ENCODE results near the gene DNMT3L.
A peak's percentile ranks its signal among the peaks of the same experiment; 100 is the strongest.
"Not testable (repeated sequence)": the region's sequence is repeated elsewhere in the genome, so short reads cannot be mapped to it uniquely, and the experiment has no call there.

The DNMT3L gene

DNA sequence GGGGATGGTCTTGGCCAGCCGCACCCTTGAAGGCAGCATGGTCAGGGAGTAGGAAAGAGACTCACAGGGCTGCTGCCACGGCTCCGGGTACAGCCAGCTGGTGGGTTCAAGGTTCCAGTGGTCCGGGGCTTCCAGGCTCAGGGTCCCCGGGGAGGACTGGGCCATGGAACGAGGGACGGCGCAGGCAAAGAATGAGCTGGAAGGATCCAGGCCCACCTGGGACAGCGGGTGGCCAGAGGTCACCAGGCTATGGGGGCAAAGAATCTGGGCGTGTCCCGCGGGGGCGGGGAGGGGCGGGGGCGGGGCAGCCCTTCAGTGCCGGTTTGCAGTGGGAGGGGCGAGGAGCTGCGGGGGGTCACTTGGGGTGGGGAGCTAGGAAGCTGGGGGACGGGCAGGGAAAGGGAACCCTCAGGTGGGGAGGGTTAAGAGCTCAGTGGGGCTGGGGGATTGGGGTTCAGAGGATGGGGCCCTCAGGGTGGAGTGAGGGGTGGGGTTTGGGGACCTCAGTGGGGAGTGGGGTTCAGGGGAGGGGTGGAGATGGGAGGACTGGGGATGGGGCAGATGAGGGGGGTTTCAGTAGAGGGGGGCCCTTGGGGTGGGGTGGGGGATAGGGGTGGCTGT lies at the start of gene DNMT3L:
TSS of gene DNMT3L (minus strand) at position 223 of the 621 bp plus-strand sequence. CDS start 638 bp downstream, outside the sequence.
- DNase-seq (ENCODE audit: low spot score) = no peak

DNA sequence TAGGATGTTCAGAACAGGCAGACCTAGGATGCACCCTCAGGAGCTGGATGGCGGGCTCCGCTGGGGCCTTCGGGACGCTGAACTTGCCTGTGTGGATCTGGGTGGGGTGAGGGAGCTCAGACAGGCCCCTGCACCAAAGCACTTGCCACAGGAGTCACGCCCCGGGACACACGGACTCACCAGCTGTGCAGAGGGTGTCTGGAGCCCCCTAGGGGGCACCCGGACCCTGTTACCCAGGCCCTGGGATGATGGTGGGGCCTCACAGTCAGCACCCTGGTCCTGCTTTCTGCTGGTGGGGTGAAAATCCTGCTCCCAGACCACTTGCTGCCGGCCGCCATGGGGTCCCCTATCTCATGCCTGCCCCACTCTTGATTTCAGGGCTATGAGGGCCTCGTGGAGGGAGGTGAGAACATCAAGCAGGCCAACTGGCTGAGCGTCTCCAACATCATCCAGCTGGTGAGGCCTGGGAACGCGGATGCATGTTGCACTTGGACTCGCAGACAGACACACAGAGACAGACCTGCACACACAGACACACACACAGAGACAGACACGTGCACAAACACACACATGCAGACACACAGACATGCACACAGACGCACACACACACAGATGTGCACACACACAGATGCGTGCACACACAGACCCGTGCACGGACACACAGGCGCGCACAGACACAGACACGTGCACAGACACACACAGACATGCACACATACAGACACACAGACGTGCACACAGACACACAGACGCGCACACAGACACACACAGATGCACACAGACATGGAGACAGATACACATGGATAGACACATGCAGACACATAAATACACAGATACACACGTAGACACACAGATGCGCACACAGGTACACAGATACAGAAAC lies 49.2 kb upstream of the DNMT3L start:
- DNase-seq (ENCODE audit: low spot score) = no peak

DNA sequence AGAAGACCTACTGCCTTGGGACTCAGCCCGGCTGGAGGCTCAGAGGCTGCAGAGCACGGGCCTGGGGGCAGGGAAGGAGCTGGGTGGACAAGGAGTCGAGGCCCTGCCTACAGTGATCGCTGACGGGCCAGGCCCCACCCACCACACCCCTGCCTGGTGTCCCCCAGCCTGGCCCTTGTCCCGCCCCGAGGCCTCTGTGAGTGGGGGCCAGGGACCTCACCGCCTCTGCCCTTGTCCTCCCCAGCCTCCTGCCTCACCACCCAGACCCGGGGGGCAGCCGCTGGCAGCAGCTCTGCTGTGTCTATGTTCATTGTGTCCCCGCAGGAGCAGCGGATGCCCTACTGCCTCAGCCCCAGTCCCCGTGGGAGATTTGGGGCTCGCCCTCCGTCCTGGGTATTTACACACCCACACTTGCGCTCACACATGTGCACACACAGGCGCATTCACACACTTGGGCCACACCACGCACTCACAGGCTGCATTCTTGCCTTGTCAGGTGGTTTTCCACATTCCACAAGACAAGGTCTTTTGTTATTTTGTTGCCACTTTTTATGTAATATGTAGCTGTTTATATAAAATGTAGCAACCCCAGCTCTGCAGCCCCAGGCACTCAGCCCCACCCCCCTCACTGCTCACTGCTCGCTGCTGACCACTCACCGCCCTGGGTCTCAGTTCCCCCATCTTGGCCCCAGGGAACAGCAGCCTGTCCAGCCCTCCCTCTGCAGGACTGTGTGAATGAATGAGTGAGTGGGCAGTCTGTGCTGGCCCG lies 45.4 kb upstream of the DNMT3L start:
- DNase-seq (ENCODE audit: low spot score) = no peak

DNA sequence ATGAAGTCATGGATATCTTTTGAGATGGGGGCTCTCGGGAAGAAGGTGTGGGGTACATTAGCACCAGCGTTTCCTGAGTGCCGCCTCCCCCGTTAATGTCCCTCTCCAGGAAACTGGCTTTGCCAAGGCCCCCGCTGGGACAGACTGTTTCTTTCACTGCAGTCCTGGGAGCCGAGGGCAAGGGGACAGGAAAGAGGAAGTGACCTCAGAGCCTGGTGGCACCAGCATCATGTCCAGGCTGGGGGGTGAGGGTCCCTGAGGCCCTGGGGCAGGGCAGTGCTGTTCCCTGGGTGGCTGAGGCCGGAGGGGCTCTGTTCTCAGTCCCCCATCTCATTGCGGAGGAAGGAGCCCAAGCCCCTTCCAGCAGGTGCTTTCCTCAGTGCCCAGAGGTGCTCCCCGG lies 44.0 kb upstream of the DNMT3L start:
- DNase-seq (ENCODE audit: low spot score) = no peak

DNA sequence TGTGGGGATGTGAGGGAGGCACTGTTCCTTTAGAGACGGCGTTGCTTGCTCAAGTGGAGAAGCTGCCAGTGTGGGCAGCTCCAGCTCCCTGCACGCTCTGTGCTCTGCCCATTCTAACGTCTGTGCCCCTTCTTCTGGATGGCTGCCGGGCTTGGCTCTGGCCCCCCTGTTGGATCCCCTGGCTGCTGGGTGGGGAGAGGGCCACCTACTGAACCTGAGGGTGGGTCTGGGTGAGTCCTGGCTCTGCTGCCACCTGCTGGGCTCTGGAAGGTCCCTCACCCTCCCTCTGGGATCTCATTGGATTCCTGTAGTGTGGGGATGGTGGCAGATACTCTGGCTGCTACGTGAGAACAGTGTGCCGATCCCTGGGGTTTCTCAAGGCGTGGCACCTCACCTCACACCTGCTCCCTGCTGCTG lies 43.2 kb upstream of the DNMT3L start:
- DNase-seq (ENCODE audit: low spot score) = peak; percentile 85

DNA sequence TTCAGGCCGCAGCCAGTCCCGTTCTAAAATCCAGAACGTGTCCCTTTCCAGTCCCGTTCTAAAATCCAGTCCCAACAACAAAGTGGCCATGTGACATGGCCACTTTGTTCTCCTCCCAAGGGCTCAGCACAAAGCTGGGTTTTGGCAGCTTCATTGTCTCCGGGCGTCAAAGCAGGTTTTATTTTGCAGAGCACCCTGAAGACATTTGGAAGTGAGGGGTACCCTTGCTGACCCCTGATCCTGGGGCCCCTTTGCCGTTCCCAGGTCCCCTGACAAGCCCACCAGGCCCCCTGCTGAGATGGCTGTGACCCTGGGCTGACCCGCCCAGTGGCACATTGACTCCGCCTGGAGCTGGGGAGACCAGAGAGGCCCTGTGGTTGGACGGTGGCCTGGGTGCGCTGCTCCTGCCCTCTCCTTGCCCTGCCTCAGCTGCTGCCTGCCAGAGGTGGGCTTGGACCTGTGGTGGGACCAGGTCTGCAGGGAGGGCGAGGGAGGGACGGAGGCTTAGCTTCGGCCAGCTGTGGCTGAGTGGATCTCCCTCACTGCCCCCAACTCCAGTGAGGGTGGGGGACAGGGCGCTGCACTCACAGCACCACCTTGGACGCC lies 42.4 kb upstream of the DNMT3L start:
- no peak for DNase-seq (ENCODE audit: low spot score)

DNA sequence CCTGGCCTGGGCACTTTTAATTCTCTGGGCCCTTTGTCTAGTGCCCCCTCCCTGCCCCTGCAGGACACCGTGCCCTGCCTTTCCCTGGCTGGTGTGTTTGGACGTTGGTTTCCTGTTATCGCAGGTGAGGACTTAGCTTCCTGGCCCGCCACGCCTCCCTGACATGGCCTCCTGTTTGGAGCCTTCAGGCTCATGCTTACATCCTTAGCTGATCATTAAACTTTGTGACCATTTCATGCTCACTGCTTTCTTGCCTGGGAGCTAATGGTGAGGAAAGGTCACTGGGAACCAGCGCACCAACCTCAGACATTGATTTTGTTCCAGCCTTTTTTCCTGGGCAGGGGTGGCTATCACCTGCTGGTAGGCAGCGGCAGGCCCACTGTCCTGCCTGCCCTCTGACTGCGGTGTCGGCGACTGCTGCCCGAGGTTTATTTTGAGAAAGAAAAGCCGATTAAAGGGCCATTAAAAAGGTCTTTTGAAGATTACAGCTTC lies 41.8 kb upstream of the DNMT3L start:
- DNase-seq (ENCODE audit: low spot score) = no peak

DNA sequence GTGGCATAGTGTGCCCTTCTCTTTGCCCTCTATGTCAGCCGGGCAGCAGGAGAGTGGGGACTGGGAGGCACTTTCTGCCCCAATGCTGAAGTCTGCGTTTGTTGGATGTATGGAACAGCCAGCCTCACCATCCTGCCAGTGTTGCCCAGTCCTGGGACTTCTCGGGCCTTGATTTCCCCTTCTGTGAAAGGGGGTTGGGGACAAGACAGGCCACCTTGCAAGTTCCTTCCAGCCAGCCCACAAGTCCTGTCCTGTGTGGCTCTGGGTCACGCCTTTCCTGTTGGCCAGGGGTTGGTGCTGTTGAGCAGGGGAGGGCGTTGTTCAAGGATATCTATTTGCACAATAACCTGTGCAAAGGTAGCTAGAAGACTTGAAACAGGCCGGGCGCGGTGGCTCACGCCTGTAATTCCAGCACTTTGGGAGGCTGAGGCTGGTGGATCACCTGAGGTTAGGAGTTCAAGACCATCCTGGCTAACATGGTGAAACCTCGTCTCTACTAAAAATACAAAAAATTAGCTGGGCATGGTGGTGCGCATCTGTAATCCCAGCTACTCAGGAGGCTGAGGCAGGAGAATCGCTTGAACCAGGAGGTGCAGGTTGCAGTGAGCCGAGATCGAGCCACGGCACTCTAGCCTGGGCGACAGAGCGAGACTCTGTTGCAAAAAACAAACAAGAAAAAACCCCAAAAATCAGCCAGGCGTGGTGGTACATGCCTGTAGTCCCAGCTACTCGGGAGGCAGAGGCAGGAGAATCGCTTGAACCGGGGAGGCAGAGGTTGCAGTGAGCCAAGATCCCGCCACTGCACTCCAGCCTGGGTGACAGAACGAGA lies 41.1 kb upstream of the DNMT3L start:
- DNase-seq (ENCODE audit: low spot score) = not testable (repeated sequence)

DNA sequence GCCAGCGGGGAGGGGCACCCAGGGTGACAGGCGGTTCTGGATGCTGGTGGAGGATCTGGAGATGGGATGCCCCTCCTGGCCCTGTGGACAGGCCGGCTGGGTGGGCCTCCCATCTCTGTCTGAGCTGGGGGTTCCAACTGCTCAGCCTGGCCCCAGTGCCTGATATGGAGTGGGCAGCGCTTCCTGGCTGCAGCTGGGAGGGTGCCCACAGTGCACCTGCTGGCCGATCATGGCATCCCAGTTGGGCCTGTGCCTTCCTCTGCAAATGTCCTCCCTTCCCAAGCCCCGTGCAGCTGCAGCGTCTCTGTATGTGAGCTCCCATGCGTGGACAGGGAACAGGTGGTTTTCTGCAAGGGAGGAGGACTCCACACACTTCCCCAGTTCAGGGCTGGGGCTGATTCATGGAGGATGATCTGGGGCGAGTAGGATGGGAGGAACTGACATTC lies 40.3 kb upstream of the DNMT3L start:
- no peak for DNase-seq (ENCODE audit: low spot score)

DNA sequence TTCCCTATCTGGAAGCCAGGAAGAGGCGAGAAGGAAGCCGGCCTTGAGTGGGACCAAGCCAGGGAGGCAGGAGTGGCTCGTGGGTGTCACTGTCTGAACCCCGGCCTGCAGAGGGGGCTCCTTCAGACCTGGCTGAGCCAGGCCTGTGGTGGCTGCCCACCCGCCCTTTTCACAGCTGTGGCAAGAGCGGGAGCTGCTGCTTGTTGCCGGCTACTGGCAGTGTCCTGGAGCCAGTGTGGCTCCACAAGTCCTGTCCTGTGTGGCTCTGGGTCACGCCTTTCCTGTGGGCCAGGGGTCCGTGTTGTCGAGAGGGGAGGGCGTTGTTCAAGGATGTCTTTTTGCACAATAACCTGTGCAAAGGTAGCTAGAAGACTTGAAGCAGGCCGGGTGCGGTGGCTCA lies 39.4 kb upstream of the DNMT3L start:
- no peak for DNase-seq (ENCODE audit: low spot score)

DNA sequence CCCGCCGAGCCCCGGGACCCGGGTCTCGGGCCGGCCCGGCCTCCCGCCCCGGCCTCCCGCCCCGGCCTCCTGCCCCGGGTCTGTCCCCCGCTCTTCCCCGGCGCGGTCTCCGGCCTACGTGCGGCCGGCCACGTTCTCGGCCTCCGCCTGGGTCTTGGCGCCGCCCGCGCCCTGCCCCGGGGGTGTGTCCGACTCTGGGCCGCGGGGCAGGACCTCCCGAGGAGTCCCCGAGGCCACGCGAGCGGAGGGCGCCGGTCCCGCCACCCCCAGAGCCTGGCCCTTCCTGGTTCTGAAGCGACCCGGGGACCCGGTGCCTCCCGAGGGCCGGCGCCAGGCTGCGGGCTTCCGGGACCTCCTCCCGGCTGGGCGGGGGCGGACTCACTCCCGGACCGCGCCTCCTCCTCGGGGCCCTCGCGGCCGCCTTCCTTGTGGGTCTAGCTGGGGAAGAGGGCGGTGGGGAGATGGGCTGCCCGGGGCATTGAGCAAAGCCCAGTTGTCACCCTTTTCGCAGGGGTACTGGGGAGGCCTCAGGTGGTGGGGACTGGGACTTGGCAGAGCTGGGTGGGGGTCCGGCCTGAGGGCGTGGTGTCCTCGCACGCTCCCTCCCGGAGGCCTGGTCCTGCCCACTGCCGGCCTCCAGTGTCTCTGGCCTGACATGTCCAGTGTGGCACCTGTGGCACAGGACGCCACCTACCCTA lies 38.7 kb upstream of the DNMT3L start:
- peak; percentile 72 for DNase-seq (ENCODE audit: low spot score)

DNA sequence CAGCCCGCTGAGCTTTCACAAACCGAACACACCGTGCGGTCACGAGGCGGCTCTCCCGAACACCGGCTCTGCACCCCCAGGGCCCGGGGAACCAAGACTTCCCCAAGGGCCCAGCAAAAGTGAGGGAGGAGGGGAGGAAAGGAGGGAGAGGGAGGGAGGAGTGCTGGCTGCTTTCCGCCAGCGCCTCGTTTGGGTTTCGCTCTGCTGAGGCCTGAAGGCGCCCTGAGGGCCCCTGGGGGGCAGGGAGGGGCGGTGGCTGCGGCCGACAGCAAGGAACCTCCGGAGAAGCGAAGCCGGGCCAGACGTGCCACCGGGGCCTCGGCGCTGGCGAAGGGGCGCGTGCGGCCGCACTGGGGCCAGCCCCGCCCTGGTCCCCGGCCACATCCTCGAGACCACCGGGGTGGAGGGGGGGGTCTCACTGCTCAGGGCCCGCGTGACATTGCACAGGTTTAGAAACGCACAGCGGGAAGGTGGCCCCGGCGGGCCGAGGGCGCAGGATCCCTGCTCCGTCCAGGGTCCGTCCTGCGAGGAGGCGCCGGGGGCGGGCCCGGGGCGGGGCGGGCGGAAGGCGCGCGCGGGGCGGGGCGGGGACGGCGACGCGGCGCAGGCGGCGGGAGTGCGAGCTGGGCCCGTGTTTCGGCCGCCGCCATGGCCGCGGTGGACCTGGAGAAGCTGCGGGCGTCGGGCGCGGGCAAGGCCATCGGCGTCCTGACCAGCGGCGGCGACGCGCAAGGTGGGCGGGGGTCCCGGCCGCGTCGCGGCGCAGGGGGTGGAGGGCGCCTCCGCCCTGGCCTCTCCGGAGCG lies 38.0 kb upstream of the DNMT3L start, which contains the start of gene PFKL:
TSS of gene PFKL (plus strand) at position 596 of the 804 bp plus-strand sequence. CDS start at position 649, 53 bp downstream.
- peak; percentile 90 for DNase-seq (ENCODE audit: low spot score)

DNA sequence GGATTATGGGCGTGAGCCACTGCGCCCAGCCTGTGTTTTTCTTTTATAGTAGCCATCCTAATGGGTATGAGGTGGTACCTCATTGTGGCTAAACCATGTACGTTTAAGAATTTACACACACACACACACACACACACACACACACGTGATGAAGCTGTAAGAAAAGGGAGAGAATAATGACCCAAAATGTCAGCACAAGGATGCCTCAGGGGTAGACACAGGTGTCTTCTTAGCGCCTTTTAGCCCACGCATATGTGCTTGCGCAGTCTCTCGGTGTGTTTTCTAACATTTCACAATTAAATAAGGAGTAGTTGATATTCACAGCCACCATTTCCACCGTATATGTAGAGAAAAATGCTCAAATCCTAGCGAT lies 37.4 kb upstream of the DNMT3L start:
- DNase-seq (ENCODE audit: low spot score) = no peak

DNA sequence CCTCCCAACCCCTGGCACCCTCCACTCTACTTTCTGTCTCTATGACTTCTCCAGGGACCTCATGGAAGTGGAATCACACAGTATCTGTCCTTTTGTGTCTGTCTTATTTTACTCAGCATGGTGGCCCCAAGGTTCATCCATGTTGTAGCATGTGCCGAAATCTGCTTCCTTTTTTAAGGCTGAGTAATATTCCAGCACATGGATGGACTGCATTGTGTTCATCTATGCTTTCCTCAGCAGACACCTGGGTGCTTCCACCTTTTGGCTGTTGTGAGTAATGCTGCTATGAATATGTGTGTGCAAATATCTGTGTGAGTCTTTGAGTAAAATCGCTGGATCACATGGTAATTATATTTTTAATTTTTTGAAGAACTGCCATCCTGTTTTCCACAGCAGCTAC lies 36.6 kb upstream of the DNMT3L start:
- no peak for DNase-seq (ENCODE audit: low spot score)

DNA sequence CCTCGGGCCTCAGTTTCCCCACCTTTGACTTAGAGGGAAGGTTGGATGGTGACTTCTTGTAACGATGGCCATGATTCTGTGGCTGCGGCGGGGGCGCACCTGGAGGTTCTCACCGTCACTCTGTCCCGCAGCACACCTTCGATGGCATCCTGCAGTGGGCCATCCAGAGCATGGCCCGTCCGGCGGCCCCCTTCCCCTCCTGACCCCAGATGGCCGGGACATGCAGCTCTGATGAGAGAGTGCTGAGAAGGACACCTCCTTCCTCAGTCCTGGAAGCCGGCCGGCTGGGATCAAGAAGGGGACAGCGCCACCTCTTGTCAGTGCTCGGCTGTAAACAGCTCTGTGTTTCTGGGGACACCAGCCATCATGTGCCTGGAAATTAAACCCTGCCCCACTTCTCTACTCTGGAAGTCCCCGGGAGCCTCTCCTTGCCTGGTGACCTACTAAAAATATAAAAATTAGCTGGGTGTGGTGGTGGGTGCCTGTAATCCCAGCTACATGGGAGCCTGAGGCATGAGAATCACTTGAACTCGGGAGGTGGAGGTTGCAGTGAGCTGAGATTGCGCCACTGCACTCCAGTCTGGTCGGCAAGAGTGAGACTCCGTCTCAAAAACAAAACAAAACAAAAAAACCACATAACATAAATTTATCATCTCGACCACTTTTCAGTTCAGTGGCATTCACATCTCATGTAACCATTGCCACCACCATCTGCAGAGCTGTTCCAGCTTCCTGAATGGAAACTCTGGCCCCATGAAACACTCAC lies 36.0 kb upstream of the DNMT3L start:
- DNase-seq (ENCODE audit: low spot score) = peak; percentile 89

DNA sequence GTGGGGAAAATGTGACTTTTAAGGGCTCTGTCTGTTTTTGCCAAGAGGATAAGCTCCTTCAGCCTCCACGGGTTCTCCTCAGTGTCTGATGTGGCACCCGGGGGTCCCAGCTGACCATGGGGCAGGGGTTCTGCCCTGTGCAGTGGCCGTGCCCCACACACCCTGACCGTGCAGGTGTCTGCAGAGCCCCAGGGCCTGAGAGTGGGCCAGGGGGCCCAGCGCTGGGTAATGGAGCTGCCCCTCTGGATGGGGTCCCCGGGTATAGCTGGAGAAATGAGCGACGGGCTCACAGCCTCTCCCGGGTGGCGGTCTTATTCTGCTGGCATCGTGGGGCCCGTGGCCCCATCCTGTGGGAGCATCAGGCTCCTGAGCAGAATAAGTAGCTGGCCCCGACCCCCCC lies 35.2 kb upstream of the DNMT3L start:
- DNase-seq (ENCODE audit: low spot score) = no peak

DNA sequence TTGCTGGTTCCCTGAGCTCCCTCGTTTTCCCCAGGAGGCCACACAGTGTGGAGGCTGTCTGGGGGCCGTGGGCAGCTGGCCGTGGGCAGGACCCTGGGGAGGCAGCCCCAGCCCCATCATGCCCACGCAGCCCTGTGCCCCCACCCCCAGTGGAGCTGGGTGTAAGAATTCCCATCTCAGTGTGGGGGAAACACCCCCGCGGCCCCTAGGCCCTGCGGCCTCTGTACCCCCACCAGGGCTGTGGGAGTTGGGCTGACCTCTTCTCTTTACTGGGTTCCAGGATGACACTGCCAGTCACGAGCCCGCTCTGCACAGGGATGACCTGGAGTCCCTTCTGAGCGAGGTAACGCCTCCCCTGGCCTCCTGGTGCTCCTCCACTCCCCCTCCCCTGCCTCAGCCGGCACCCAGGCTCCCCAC lies 34.4 kb upstream of the DNMT3L start:
- DNase-seq (ENCODE audit: low spot score) = no peak

DNA sequence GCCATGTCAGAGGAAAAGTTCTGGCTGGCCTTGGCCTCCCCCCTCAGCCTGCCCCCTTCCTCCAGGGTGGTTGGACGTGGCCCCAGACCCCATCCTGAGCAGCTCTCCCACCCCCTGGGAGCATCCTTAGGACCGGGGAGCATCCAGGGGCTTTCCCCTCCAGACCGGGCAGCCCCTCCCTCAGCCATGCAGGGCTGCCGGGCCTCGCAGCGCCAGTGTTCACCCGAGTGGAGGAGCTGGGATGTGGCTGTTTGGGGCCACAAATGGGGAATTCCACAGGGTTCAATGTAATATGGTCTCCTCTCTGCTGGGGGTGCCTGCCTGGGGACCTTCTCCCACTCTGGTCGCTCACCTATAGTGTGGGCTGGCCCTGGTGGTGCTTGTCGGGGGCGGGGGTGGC lies 33.9 kb upstream of the DNMT3L start:
- no peak for DNase-seq (ENCODE audit: low spot score)

DNA sequence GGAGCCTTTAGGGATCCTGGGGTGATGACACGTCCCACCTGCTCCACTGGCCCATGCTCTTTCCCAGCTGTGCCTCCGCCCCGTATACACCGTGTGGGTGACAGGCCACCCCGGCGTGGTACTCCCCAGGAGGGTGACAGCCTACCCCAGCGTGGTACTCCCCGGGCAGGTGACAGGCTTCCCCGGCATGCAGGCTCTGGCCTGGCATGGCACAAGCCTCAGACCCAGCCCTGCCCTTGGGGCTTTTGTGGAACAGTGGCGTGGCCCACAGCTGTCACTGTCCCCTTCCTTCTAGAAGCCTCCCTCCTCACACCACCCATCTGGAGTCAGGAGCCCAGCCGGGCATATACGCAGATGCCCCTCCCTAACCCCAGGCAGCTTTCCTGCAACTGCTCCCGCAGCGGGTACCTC lies 33.5 kb upstream of the DNMT3L start:
- DNase-seq (ENCODE audit: low spot score) = no peak
